Ishikawa (cell line): ENCODE results near the gene KLHL6.
A peak's percentile ranks its signal among the peaks of the same experiment; 100 is the strongest.

Source experiments
- CREB1 ChIP-seq: IDR thresholded peaks from 2 replicates; pipeline ENCODE4 v1.6.1; 2012; ENCODE audit warnings: low read depth
- EGR1 ChIP-seq: IDR thresholded peaks from 2 replicates; pipeline ENCODE4 v1.6.1; 2012
- RAD21 ChIP-seq: IDR thresholded peaks from 2 replicates; pipeline ENCODE4 v1.6.1; 2012; ENCODE audit warnings: low read depth
- TAF1 ChIP-seq: IDR thresholded peaks from 2 replicates; pipeline ENCODE4 v1.6.1; 2012; ENCODE audit warnings: low read depth, mild to moderate bottlenecking
- TCF12 ChIP-seq: IDR thresholded peaks from 2 replicates; pipeline ENCODE4 v1.6.1; 2012; ENCODE audit warnings: low read depth
- TEAD4 ChIP-seq: IDR thresholded peaks from 2 replicates; pipeline ENCODE4 v1.6.1; 2012
- ZBTB7A ChIP-seq: IDR thresholded peaks from 2 replicates; pipeline ENCODE4 v1.6.1; 2012; ENCODE audit warnings: low read depth
- TF ChIP-seq, protein P1 (sequence below): IDR thresholded peaks from 2 replicates; pipeline ENCODE4 v1.6.1; 2012
- TF ChIP-seq, protein P2 (sequence below): IDR thresholded peaks from 2 replicates; pipeline ENCODE4 v1.6.1; 2012; ENCODE audit warnings: low read depth, mild to moderate bottlenecking

- TF ChIP-seq TCF12 = no peak
- no peak for TF ChIP-seq EGR1
- TF ChIP-seq TEAD4 = no peak
- TF ChIP-seq RAD21 = peak; percentile 30; the same call in 1 of the 2 replicates
- TF ChIP-seq, protein P1, sequence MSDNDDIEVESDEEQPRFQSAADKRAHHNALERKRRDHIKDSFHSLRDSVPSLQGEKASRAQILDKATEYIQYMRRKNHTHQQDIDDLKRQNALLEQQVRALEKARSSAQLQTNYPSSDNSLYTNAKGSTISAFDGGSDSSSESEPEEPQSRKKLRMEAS = no peak
- TF ChIP-seq, protein P2, sequence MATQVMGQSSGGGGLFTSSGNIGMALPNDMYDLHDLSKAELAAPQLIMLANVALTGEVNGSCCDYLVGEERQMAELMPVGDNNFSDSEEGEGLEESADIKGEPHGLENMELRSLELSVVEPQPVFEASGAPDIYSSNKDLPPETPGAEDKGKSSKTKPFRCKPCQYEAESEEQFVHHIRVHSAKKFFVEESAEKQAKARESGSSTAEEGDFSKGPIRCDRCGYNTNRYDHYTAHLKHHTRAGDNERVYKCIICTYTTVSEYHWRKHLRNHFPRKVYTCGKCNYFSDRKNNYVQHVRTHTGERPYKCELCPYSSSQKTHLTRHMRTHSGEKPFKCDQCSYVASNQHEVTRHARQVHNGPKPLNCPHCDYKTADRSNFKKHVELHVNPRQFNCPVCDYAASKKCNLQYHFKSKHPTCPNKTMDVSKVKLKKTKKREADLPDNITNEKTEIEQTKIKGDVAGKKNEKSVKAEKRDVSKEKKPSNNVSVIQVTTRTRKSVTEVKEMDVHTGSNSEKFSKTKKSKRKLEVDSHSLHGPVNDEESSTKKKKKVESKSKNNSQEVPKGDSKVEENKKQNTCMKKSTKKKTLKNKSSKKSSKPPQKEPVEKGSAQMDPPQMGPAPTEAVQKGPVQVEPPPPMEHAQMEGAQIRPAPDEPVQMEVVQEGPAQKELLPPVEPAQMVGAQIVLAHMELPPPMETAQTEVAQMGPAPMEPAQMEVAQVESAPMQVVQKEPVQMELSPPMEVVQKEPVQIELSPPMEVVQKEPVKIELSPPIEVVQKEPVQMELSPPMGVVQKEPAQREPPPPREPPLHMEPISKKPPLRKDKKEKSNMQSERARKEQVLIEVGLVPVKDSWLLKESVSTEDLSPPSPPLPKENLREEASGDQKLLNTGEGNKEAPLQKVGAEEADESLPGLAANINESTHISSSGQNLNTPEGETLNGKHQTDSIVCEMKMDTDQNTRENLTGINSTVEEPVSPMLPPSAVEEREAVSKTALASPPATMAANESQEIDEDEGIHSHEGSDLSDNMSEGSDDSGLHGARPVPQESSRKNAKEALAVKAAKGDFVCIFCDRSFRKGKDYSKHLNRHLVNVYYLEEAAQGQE = no peak
- no peak for TF ChIP-seq ZBTB7A
- no peak for TF ChIP-seq TAF1
- TF ChIP-seq CREB1 = no peak
These were observed 36.5 kb upstream of the KLHL6 start for GRCh38 chr3:183591881-183592521.
